Left ventricle myocardium inferior (tissue), 1 donor: ENCODE measurements around the gene EFTUD2. TPM values are rescaled to one million over a fixed set of nuclear protein-coding genes. Genes with fewer than 3 reads are reported as not detected.

Experiments
- DNase-seq: peaks from one replicate; pipeline ENCODE4 v3.0.0-alpha.2; 2020
- H3K27ac ChIP-seq: fragments of 200-600 bp; replicated peaks from 2 replicates; pipeline ENCODE4 v1.8.0; 2021
- H3K27me3 ChIP-seq: fragments of 200-600 bp; 2 replicates; pipeline ENCODE4 v1.8.0; 2021; ENCODE audit warnings: low read depth
- H3K36me3 ChIP-seq: fragments of 200-600 bp; 2 replicates; pipeline ENCODE4 v1.8.0; 2021
- H3K4me1 ChIP-seq: fragments of 200-600 bp; 2 replicates; pipeline ENCODE4 v1.8.0; 2021
- H3K4me3 ChIP-seq: fragments of 200-600 bp; 2 replicates; pipeline ENCODE4 v1.8.0; 2021; ENCODE audit warnings: mild to moderate bottlenecking, moderate library complexity
- H3K9me3 ChIP-seq: fragments of 200-600 bp; replicated peaks from 2 replicates; pipeline ENCODE4 v1.8.0; 2021
- intact Hi-C: fragments of 100-400 bp; cut with micrococcal nuclease; formaldehyde crosslinking; loops from one replicate; pipeline ENCODE4 v1.11.0; 2022
- total RNA-seq: library from RNA; stranded (reverse); fragmentation: NEBNext Ultra II Directional; extraction: Animal tissue kit (Norgen Biotek cat#: 25700); gene quantifications from one replicate; pipeline ENCODE4 v1.2.1, GENCODE V29; 2021
- TF ChIP-seq, protein P1 (sequence below): fragments of 200-600 bp; IDR thresholded peaks from 2 replicates; pipeline ENCODE4 v1.8.0; 2021; ENCODE audit warnings: antibody characterized with exemption, mild to moderate bottlenecking, borderline replicate concordance
- donor health status: DM: no; HTN: yes; CAD: no; lungs with severe emphysema.

EFTUD2 gene
- total RNA-seq, 1 donor from 2014 or later: 62.0 TPM

DNA sequence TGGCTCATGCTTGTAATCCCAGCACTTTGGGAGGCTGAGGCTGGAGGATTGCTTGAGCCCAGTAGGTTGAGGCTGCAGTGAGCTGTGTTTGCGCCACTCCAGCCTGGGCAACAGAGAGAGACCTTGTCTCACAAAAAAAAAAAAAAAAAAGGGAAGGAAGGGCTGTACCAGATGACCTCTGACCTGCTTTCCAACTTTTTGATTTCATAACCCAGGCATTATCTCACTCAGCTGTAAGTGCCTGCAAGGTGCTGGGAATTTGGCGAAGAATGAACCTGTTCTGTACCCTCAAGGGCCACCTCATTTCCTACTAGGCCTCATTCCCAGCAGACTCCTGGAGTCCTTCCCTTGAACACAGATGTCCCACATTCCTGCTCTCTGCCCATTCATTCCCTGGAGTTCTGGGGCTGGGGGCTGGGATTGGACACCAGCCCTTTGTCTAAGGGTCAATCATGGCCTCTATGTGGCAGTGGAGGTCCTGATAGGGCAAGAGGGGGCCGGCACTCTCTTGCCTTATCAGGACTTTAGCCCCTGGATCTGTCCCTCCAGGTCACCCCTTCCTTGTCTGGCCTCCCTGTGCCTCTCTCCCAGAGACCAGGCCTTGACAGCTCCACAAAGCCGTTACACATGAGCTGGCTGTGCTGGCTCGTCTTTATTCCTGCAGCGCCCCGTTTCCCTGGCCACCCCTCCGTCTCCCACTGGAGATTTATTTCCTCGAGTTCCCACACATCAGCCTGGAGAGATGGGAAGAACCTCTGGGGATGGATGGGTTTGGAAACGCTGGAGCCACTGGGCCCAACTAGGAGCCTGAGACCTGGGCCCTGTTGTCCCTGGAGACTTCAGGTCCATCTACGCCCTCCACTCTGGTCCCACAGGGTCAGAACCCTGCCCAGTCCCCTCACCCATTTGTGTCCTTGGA lies 16.9 kb upstream of the EFTUD2 start:
- no peaks in the 10 kb centered on the region for H3K36me3 ChIP-seq
- TF ChIP-seq, protein P1, sequence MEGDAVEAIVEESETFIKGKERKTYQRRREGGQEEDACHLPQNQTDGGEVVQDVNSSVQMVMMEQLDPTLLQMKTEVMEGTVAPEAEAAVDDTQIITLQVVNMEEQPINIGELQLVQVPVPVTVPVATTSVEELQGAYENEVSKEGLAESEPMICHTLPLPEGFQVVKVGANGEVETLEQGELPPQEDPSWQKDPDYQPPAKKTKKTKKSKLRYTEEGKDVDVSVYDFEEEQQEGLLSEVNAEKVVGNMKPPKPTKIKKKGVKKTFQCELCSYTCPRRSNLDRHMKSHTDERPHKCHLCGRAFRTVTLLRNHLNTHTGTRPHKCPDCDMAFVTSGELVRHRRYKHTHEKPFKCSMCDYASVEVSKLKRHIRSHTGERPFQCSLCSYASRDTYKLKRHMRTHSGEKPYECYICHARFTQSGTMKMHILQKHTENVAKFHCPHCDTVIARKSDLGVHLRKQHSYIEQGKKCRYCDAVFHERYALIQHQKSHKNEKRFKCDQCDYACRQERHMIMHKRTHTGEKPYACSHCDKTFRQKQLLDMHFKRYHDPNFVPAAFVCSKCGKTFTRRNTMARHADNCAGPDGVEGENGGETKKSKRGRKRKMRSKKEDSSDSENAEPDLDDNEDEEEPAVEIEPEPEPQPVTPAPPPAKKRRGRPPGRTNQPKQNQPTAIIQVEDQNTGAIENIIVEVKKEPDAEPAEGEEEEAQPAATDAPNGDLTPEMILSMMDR: no peak
- H3K9me3 ChIP-seq: no peaks in the 10 kb centered on the region
- H3K4me3 ChIP-seq: no peak overlapping the region
- peak overlapping the region; percentile 79 for H3K27ac ChIP-seq
- peaks cover 39% of the 10 kb centered on the region for H3K27me3 ChIP-seq
- no peak for DNase-seq
- intact Hi-C loops: no loop called here
- H3K4me1 ChIP-seq: peaks cover 46% of the 10 kb centered on the region

DNA sequence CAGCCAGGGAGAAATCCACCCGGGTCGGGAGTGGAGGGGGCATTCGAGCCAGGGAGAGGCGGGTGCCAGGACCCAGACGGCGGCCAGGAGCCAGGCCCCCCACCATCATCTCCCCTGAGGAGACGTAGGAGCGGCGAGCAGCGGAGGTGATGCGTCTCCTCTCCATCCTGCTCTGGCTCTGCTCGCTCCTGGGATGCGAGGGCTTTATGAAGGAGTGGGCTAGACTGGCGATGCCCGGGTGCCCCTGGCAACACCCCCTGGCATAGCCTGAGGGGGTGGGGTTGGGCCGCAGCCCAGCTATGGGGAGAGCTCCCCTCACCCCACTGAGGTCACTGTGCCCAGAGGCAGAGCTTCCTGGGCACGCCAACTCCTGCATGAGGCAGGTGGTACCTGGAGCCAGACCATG lies 16.1 kb upstream of the EFTUD2 start, which contains the start of gene GFAP:
Gene GFAP, minus strand, starts transcription at position 180 of the 406 bp plus-strand sequence. Its CDS starts 14 bp downstream, at position 166.
- Histone ChIP-seq H3K36me3 (no peaks in the 10 kb centered on the region), H3K4me1 (peaks cover 43% of the 10 kb centered on the region), H3K27me3 (peaks cover 47% of the 10 kb centered on the region), H3K27ac (peak within 1 kb of the TSS; percentile 79), H3K4me3 (no peak within 1 kb of the TSS), H3K9me3 (no peaks in the 10 kb centered on the region)
- no peak for DNase-seq
- TF ChIP-seq, protein P1: no peak
- intact Hi-C loops: no loop called here

DNA sequence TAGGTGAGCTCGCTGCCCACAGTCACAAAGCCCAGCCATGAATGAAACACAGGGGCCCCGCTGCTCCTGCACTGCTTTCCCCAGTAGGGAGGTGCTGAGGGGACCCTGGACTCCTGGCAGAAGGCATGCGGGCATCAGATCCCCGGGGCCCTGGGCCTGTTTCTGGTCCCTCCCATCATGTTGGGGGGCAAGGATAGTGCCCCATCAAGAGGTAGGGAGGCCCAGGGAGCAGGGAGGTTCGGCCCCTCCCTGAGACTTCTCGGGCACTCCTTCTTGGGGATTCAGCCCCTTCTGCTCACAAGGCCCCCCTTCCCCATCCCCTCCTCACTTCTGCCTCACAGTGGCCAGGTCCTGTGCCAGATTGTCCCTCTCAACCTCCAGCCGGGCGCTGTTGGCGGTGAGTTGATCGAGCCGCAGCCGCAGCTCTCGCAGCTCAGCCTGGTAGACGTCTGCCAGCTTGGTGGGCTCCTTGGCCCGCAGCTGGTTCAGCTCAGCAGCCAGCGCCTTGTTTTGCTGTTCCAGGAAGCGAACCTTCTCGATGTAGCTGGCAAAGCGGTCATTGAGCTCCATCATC lies 15.5 kb upstream of the EFTUD2 start:
- no peak for DNase-seq
- TF ChIP-seq, protein P1: no peak
- Histone ChIP-seq H3K27me3 (peaks cover 49% of the 10 kb centered on the region), H3K36me3 (no peaks in the 10 kb centered on the region), H3K27ac (no peak overlapping the region), H3K9me3 (no peaks in the 10 kb centered on the region), H3K4me1 (peaks cover 39% of the 10 kb centered on the region), H3K4me3 (no peak overlapping the region)
- intact Hi-C loops: no loop called here

DNA sequence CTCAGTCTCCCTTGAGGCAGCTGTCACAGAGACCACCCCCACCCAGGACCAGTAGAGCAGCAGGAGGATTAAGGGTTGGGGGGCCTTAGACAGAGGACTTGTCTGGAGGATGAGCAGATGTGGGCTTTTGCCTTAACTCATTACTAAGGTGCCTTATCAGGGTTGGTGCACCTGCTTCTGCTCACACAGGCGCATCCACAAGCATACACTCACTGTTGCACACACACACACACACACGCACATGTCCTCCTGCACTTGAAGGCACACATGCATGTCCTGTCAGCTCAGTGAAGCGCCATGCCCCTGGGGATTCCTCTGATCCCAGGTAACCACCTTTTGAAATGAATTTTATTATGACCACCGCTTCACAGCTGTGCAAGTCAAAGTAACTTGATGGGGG lies 14.9 kb upstream of the EFTUD2 start:
- Histone ChIP-seq H3K9me3 (no peaks in the 10 kb centered on the region), H3K27me3 (peaks cover 49% of the 10 kb centered on the region), H3K36me3 (no peaks in the 10 kb centered on the region), H3K27ac (no peak overlapping the region), H3K4me3 (no peak overlapping the region), H3K4me1 (peaks cover 36% of the 10 kb centered on the region)
- TF ChIP-seq, protein P1: no peak
- no peak for DNase-seq
- intact Hi-C loops: no loop called here

DNA sequence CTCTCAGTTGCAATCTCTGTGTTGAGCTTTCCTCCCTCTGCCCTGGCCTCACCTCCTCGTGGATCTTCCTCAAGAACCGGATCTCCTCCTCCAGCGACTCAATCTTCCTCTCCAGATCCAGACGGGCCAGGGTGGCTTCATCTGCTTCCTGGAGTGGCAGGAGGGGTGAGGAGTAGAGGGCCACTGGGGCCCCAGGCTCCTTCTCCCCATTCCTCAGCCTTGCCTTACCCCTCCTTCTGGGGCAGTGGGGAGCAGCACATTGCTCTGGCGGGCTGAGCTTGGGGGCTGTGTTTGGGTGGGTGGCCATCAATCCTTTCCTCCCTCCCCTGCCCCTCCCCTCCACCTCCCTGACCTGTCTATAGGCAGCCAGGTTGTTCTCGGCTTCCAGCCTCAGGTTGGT lies 14.4 kb upstream of the EFTUD2 start:
- Histone ChIP-seq H3K4me1 (peaks cover 36% of the 10 kb centered on the region), H3K27ac (no peak overlapping the region), H3K4me3 (no peak overlapping the region), H3K27me3 (peaks cover 49% of the 10 kb centered on the region), H3K36me3 (no peaks in the 10 kb centered on the region), H3K9me3 (no peaks in the 10 kb centered on the region)
- DNase-seq: no peak
- intact Hi-C loops: no loop called here
- TF ChIP-seq, protein P1: no peak
